Loucy (cell line): ENCODE data around the gene DAB1.

ENCODE experiments used
- H2AFZ ChIP-seq: fragments of 200-600 bp; sonication (generic); 2 replicates; pipeline ENCODE4 v1.6.0; 2016; ENCODE audit warnings: antibody characterized with exemption, mild to moderate bottlenecking, low read length, moderate library complexity
- H3F3A ChIP-seq: fragments of 200-600 bp; 2 replicates; pipeline ENCODE4 v1.6.0; 2016; ENCODE audit warnings: antibody characterized with exemption, low read depth, mild to moderate bottlenecking
- H3K27me3 ChIP-seq: fragments of 200-600 bp; sonication (generic); 2 replicates; pipeline ENCODE4 v1.6.1; 2014; ENCODE audit warnings: low read length, mild to moderate bottlenecking; ENCODE audit not compliant: insufficient read depth, poor library complexity, severe bottlenecking
- H3K36me3 ChIP-seq: fragments of 200-600 bp; sonication (generic); 2 replicates; pipeline ENCODE4 v1.6.1; 2016; ENCODE audit warnings: low read length; ENCODE audit not compliant: insufficient read depth
- H3K4me1 ChIP-seq: fragments of 200-600 bp; sonication (generic); 2 replicates; pipeline ENCODE4 v1.5.1; 2014; ENCODE audit warnings: low read length, mild to moderate bottlenecking; ENCODE audit not compliant: insufficient read depth, poor library complexity, severe bottlenecking
- H3K4me2 ChIP-seq: fragments of 200-600 bp; sonication (generic); 2 replicates; pipeline ENCODE4 v1.6.0; 2014; ENCODE audit warnings: antibody characterized with exemption, low read length, low read depth, mild to moderate bottlenecking; ENCODE audit not compliant: poor library complexity, severe bottlenecking
- H3K4me3 ChIP-seq: fragments of 200-600 bp; sonication (generic); 2 replicates; pipeline ENCODE4 v1.5.1; 2014; ENCODE audit warnings: low read length, mild to moderate bottlenecking, mixed read lengths; ENCODE audit not compliant: poor library complexity, severe bottlenecking
- H3K79me2 ChIP-seq: fragments of 200-600 bp; sonication (generic); 2 replicates; pipeline ENCODE4 v1.6.1; 2014; ENCODE audit warnings: low read length; ENCODE audit not compliant: insufficient read depth
- H3K9ac ChIP-seq: fragments of 200-600 bp; sonication (generic); 2 replicates; pipeline ENCODE4 v1.6.0; 2014; ENCODE audit warnings: mild to moderate bottlenecking, low read depth, low read length, moderate library complexity; ENCODE audit not compliant: poor library complexity, severe bottlenecking
- H3K9me2 ChIP-seq: fragments of 200-600 bp; sonication (generic); replicated peaks from 2 replicates; pipeline ENCODE4 v1.6.1; 2016; ENCODE audit warnings: low read depth, low read length, mixed read lengths
- H3K9me3 ChIP-seq: fragments of 200-600 bp; sonication (generic); 2 replicates; pipeline ENCODE4 v1.6.1; 2014; ENCODE audit warnings: mild to moderate bottlenecking, antibody characterized with exemption, low read length, low read depth; ENCODE audit not compliant: insufficient read depth
- H4K20me1 ChIP-seq: fragments of 200-600 bp; sonication (generic); 2 replicates; pipeline ENCODE4 v1.6.0; 2014; ENCODE audit warnings: antibody characterized with exemption, low read length, mild to moderate bottlenecking; ENCODE audit not compliant: insufficient read depth, poor library complexity, severe bottlenecking
- CTCF ChIP-seq: fragments of 200-600 bp; sonication (generic); conservative IDR thresholded peaks from 2 replicates; pipeline ENCODE4 v1.5.1; 2014; ENCODE audit warnings: mild to moderate bottlenecking, antibody characterized with exemption, low read length
- EZH2phosphoT487 ChIP-seq: fragments of 200-600 bp; IDR thresholded peaks from 2 replicates; pipeline ENCODE4 v1.6.1; 2018; ENCODE audit warnings: antibody characterized with exemption, mild to moderate bottlenecking, moderate library complexity, borderline replicate concordance

Gene DAB1

GRCh38 chr1:56952501-56952900 lies 471.4 kb downstream of the DAB1 start:
- H2AFZ ChIP-seq = no peak overlapping the region
- TF ChIP-seq EZH2phosphoT487 = no peak
- no peak for TF ChIP-seq CTCF
- H4K20me1 ChIP-seq = no peaks in the 10 kb centered on the region
- H3K36me3 ChIP-seq = no peaks in the 10 kb centered on the region
- H3K4me3 ChIP-seq = no peak overlapping the region
- H3F3A ChIP-seq = no peaks in the 10 kb centered on the region
- no peak overlapping the region for H3K9ac ChIP-seq
- no peaks in the 10 kb centered on the region for H3K9me2 ChIP-seq
- no peaks in the 10 kb centered on the region for H3K27me3 ChIP-seq
- no peaks in the 10 kb centered on the region for H3K79me2 ChIP-seq
- H3K4me2 ChIP-seq = no peak overlapping the region
- no peaks in the 10 kb centered on the region for H3K9me3 ChIP-seq
- no peaks in the 10 kb centered on the region for H3K4me1 ChIP-seq

GRCh38 chr1:56948403-56949023 lies 475.3 kb downstream of the DAB1 start:
- no peaks in the 10 kb centered on the region for H3K36me3 ChIP-seq
- no peaks in the 10 kb centered on the region for H3K9me2 ChIP-seq
- H3K79me2 ChIP-seq = no peaks in the 10 kb centered on the region
- TF ChIP-seq CTCF (no peak), EZH2phosphoT487 (no peak)
- H3F3A ChIP-seq = no peaks in the 10 kb centered on the region
- no peak overlapping the region for H3K4me2 ChIP-seq
- no peaks in the 10 kb centered on the region for H3K27me3 ChIP-seq
- H3K4me3 ChIP-seq = no peak overlapping the region
- no peak overlapping the region for H2AFZ ChIP-seq
- H3K9me3 ChIP-seq = no peaks in the 10 kb centered on the region
- no peaks in the 10 kb centered on the region for H4K20me1 ChIP-seq
- no peak overlapping the region for H3K9ac ChIP-seq
- H3K4me1 ChIP-seq = no peaks in the 10 kb centered on the region
